ENCODE data around the gene RBPJL.

RBPJL gene, protein sequence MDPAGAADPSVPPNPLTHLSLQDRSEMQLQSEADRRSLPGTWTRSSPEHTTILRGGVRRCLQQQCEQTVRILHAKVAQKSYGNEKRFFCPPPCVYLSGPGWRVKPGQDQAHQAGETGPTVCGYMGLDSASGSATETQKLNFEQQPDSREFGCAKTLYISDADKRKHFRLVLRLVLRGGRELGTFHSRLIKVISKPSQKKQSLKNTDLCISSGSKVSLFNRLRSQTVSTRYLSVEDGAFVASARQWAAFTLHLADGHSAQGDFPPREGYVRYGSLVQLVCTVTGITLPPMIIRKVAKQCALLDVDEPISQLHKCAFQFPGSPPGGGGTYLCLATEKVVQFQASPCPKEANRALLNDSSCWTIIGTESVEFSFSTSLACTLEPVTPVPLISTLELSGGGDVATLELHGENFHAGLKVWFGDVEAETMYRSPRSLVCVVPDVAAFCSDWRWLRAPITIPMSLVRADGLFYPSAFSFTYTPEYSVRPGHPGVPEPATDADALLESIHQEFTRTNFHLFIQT

DNA sequence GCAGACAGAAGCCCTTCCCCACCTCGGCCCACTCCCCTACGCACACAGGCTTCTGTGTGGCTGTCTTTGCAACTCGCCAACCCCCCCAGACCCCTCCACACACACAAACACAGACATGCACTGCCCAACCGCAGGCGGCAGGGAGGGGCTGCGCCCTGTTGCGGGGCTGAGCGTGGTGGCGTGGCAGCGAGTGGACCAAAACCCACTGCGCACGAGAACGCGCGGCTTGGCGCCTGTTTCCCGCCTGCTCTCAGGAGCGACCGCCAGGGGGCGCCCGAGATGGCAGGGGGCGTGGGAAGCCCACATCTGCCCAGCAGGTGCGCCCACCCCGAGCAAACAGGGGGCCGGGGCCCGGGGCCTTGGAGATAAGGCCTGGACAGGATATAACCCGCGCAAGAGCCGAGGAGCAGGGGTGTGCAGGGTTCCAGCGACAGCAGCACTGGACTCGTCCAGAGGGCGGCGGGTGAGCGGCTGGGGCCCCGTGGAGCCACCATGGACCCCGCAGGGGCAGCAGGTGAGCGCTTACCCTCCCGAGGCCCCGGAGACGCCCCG, at the start of gene RBPJL:
Gene RBPJL, plus strand, starts transcription at position 410 of the 552 bp plus-strand sequence. Its CDS starts 83 bp downstream, at position 493.
- DNase-seq (ENCODE audit: low spot score) = peak; percentile 45

DNA sequence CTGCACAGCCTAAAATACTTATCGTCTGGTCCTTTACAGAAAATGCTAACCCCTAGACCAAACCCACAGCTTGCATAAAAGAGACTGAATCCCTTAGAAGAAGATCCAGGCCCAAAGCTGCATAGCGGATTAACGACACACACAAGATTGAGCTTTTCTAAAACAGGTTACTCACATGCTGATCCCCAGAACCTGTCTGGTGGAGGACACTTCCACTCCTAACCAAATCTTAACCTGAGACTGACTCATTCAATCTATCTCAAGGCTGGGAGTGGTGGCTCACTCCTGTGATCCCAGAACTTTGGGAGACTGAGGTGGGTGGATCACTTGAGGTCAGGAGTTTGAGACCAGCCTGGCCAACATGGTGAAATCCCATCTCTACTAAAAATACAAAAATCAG, 49.5 kb upstream of the RBPJL start:
- DNase-seq (ENCODE audit: low spot score) = no peak

DNA sequence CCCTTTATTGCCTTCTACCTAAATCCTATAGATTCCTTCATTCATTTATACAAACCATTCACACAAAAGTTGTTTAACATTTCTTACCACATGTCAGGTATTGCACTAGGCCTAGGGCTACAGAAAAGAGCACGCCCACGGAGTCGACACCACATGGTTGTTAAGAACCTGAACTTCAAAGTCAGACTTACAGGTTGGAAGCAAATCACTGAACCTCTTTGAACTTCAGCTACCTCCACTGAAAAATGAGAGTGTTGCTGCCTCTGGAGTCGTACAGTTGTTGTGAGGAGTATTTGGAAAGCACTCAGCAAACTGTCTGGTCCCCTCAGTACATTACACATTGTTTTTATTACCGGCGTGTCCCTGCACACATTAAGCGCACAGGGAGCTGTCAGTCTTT, 48.9 kb upstream of the RBPJL start:
- no peak for DNase-seq (ENCODE audit: low spot score)

DNA sequence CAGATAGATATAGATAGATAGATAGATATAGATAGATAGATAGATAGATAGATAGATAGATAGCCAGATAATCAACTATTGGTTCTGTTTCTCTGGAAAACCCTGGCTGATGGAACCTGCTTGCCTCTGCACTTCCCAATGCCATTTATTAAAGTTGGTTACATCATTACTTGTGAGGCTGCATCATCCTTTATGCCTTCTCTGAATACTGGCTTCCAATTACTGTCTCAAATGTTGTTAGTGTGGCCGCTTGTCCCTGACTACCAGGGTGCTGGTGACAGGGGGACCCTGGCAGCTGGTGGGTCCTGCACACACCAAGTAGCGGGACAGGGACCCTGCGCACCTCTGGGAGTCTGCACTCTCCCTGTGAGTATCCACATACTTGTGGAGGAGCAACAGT, 48.4 kb upstream of the RBPJL start:
- DNase-seq (ENCODE audit: low spot score) = no peak

DNA sequence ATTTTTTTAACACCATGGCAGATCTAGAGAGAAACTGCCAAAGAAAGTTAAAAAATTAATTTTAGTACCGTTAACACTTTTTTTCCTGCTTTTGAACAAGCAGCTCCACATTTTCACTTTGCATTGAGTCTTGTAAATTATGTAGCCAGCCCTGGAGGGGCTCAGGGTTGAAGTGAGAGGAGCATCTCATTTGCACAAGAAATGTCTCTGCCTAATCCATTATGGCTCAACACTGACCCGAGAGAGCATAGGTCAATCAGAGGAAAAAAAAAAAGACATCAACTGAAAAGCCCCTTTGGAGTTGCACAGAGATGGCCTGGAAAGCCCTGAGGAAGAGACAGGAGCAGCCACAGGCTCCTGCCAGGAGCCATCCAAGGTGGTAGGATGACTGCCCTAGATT, 48.0 kb upstream of the RBPJL start:
- no peak for DNase-seq (ENCODE audit: low spot score)

DNA sequence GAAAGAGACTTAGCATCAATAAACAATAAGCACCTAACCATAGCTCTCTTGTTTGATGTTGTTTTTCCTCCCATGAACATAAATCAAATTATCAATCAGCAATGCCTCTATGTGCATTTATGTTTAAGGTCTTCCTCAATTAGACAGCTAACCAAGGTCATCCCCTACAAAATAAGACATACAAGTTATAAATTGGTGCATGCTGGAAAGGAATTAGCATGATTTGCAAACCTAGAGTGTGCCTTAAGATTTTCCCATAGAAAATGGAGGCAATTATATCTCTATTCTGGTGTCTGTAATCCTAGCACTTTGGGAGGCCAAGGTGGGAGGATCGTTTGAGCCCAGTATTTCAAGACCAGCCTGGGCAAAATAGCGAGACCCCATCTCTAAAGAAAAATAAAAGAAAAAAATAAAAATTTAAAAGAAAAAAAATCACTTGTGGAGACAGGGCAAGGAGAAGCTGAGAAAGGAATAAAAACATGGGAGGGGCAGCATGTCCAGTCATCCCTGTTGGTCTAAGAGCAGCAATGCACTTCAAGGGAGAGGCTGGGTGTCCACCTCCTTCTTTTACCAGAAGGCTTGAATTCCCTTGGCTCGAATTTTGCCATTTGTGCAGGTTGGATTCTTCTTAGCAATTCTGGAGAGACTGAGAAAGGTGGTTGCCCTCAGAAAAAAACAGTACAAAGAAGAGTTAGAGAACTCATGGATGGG, 42.9 kb upstream of the RBPJL start:
- no peak for DNase-seq (ENCODE audit: low spot score)

DNA sequence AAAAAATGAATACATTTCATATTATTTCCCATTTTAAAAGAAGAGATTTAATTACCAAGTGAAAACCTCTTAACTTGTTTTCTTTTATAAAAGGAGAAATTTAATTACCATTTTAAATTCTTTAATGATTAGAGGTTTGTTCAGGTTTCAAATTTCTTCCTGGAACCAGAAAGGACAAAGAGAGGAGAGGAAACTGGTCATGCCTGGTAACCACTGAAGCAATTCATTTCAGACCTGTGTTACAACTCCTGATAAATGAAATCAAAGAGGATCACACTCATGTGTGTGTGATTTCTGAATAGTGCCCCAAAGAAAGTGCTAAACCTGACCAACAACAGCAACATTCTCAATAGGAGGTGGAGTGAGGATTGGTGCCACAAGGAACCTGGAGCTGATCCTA, 39.7 kb upstream of the RBPJL start:
- DNase-seq (ENCODE audit: low spot score) = no peak

DNA sequence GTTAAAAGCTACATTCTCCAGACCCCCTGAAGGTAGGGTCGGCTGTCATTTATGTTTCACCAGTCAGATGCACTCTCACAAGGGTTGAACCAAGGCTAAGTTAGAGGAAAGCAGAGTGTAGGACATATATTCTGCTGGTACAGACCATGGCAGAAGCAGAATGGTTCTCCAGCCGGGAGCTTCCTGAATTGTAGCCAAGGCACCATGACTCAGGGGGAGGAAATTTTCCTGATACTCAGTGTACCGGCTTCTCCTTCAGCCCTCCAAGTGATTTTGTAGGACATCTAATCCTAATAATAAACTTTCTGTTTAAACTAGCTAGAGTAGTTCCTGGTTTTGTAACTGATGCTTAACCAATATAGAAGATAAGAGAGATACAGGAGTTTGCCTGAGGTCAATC, 38.1 kb upstream of the RBPJL start:
- DNase-seq (ENCODE audit: low spot score) = no peak

DNA sequence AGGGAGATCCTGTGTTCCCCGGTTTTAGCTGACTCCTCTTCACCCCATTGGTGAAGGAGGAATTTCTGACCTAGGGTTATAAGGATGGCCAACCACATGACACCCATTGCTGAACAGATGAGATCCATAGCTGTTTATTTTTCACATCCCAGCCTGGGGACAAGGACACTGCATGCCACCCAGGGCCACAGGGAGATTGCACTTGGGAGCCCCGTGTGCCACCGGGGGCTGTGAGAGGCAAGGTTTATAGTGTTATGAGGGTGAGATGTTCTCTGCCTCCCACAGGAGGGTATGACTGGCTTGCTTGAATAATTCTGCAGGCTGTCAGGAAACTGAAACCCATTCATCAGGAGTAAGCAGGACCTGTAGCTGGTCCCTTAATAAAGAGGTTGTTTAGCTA, 37.6 kb upstream of the RBPJL start:
- DNase-seq (ENCODE audit: low spot score) = no peak

DNA sequence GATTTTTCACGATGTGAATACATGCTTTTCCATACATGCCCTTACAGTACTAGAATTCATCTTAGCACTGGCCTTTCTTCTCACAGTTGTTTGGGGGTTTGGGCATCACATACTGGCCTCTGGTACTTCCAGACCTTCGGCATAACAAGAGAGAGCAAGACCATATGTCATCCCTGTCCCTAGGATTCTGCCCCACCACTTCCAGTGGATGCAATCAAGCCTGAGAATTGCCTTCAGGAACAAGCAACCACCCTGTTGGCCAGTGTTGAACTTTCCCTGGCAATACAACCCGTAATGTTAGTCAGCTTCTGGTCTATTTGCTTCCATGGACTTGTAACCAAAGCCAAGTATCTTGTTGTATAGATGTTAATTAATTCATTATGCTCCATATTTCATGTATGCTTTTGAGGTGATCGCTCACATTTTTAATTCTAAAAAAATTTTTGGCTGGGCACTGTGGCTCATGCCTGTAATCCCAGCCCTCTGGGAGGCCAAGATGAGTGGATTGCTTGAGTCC, 36.8 kb upstream of the RBPJL start:
- no peak for DNase-seq (ENCODE audit: low spot score)

DNA sequence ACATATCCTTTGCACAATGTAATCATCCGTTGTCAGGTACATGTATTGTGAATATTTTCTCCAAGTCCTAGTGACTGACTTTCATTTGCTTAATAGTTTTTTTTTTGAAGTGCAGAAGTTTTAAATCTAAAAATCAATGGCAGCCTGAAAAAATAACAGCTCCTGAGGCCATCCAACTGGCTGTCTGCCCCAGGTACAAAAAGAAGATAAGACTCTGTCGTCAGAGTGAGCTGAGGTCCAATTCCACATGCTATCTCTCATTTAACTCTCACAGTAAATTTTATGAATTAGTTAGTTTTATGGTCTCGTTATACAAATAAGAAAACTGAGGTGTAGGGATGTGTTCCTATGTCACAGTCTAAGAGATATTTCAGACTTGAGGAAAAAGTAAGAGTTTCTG, 31.3 kb upstream of the RBPJL start:
- no peak for DNase-seq (ENCODE audit: low spot score)

DNA sequence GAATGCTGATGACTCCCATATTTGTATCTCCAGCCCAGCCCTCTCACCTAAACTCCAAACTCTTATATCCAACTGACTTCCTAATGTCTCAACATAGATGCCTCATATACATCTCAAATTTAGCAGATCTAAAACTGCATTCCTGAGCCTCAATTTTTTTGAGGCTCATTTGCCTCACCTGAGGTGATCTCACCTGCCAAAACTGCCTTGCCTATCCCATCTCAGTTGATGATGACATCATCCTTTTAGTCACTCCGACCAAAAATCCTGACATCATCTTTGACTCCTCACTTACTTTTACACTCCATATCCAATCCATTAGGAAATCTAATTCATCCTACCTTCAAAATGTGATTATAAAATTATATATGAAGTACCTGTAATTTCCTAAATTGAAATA, 26.6 kb upstream of the RBPJL start:
- DNase-seq (ENCODE audit: low spot score) = no peak

DNA sequence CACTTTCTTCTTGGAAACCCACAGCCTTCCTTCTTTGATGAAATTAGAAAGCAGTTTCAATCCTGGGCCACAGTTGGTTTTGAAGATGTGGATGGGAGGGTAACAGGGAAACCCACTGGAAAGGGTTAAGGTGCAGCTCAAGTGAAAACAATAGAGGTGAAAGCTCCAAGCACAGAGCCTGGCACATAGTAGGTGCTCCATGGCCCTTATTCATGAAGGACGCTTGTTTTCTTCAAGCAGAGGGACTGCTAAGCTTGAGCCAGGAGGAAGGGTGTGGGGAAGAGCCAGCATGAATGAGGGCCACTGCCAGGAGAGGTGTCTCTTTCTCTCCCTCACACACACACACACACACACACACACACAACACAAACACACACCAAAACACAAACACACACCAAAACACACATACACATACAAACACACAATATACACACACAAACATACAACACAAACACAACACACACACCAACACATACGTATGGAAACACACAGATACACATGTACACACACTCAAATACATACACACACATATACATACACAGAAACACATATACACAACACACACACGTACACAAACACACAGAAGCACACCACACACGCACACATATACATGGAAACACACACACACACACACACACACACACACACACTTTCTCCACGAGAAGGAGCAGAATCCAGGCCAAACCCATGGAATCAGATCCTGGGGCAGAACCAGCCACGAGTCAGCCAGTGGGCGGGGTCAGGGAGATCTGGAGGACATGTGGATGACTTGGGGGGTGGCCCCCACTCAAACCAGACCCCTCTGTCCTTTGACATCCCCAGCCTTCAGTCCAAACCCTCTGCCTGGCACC, 23.7 kb upstream of the RBPJL start:
- no peak for DNase-seq (ENCODE audit: low spot score)

DNA sequence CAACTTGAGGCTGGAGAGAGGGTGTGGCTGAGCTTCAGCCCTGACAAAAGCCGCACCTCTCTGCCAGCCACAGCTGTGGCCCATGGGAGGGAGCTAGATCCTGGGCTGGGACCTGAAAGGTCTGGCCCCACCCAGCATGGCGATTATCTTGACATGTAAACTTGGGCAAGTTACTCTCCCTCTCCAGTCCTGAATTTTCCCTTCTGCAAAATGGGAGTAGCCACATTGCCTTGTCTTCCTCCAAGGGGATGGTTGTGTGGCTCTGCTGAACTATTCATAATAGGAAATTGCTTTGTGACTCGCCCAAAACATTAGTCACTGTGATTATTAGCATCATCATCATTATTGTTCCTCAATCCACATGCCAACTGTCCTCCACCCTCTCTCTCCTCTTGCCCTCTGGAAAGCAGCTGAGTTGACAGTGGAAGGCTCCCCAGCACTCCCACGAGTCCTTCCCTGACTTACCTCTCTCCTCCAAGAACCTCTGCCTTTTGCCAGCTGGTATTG, 23.0 kb upstream of the RBPJL start:
- DNase-seq (ENCODE audit: low spot score) = peak; percentile 9

DNA sequence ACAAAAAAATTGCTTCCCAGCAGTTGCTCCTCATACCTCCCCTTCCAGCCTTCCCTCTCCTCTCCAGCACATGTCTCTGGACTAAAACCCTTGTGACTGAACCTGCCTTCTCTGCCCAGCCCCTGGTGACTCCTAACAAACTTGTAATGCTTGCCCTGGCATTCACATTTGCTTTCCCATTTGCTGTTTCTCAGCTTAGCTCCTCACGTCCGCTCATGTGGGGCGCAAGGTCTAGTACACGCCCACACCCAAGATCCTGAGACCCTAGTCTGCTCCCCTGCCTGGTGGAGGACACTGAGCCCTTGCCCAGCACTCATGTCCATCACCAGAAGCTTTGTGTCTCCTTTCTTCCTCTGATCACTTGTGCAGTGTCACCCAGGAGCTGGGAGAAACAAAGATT, 18.3 kb upstream of the RBPJL start:
- no peak for DNase-seq (ENCODE audit: low spot score)

DNA sequence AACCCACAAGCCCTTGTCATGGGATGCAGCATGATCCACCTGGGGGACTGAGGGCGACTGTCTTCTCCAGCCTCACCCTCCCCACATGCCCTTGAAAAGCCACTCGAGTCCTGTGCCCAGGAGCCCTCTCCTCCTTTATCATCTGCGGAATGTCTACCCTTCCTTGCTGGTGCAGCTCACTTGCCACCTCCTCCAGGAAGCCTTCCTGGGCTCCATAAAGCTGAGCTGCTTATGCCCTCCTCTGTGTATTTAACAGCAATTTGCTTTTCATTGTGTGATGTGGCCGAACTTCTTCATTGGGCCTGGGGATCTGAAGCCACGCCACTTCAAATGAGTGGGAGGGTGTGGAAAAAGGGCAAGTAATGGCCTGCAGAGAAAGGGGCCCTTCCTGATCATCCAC, 17.8 kb upstream of the RBPJL start:
- no peak for DNase-seq (ENCODE audit: low spot score)

DNA sequence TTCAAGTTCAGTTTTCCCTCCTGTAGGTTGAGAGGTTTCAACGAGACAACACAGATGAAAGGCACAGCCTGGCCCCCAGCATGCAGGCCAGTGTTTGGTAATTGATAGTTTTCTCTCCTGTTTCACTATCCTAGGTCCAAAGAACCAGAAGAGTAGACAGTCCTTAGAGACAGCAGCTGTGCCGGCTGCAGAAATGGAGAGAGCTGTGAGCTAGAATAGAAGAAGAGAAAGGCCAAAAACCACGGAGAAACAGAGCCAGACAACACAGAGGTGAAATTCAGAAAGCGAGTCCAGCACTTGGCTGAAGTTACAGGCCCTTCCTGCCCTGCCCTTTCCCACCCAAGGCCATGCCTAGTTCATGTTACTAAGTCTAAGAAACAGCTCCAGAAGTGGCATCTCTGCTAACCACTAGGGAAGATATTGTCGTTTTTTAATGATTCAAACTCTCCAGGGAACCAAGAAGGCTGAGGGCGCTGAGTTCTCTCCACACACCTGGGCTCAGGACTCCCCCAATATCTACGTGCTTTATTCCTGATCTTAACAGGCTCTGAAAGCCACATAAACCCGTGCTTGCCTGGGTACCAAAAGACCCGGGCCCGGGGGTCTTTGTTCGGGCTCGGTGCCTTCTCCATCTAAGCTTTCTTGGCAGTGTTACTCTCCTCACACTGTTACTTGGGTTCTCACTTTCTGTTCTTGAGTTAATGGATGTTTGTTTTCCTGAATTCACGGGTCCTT, 16.5 kb upstream of the RBPJL start:
- no peak for DNase-seq (ENCODE audit: low spot score)

DNA sequence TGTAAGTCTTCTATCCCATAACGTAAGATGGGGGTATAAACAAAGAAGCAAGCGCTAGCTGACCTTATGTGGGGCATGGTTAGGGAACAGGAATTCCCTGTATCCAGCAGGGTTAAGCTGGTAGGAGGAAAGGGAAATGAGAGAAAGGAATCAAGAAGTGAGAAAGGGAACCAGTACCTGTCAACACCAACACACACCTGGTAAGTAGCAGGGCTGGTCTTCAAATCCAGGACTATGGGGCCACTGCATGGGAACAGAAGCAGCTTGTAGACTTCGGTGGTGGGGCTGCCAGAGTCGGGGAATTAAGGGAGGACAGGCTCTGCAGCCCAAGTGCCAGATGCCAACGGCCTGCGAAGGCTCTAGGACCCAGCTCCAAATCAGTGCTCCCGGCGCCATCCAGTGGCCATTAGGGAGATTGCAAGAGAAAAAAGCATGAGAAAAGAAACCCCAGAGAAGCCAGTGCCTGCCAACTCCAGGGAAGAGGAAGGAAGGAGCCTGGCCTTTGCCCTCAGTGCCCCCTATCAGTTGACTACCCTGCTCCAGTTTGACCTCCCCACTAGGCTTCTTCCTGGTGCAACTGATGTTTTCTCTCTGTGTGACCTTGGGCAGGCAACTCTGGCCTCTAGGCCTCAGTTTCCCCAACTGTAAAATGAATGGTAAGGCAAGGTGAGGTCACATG, 15.8 kb upstream of the RBPJL start:
- DNase-seq (ENCODE audit: low spot score) = peak; percentile 87

DNA sequence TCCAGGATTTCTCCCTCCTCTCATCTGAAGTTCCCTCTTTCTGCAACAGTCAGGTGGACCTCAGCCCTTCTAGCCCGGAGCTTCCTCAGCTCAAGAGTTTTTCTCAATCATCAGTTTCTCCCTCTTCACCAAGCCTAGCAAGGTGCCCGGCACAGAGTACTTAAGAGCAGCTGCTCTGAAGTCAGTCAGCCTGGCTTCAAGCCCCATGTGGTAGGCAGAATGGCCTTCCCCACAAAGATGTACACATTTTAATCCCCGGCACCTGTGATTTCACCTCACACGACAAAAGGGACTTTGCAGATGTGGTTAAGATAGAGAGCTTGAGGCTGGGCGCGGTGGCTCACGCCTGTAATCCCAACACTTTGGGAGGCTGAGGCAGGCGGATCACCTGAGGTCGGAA, 15.1 kb upstream of the RBPJL start:
- DNase-seq (ENCODE audit: low spot score) = no peak

DNA sequence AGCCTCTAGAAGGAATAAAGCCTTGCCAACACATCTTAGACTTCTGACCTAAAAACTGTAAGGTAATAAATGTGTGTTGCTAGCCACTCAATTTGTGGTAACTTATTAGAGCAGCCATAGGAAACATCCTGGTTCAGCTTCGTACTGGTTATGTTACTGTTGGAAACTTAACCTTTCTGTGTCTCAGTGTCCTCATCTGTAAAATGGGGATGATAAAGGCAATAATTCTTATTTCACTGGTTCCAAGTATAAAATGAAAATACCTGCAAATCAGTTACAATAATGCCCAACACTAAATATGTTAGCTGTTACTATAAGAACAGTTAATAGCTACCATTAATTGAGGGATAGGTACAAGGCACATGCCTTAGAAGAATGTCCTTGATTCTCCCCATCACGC, 14.3 kb upstream of the RBPJL start:
- no peak for DNase-seq (ENCODE audit: low spot score)
